Measurements from ENCODE around the gene MAPK14. TPM values are rescaled to one million over a fixed set of nuclear protein-coding genes. Genes with fewer than 3 reads are reported as not detected.

Gene MAPK14
- total and polyA plus RNA-seq, 2 donors (not counting 3 experiments of a cell fraction or from before 2014, with no cell fraction given), result 33.3 to 54.1 TPM

DNA sequence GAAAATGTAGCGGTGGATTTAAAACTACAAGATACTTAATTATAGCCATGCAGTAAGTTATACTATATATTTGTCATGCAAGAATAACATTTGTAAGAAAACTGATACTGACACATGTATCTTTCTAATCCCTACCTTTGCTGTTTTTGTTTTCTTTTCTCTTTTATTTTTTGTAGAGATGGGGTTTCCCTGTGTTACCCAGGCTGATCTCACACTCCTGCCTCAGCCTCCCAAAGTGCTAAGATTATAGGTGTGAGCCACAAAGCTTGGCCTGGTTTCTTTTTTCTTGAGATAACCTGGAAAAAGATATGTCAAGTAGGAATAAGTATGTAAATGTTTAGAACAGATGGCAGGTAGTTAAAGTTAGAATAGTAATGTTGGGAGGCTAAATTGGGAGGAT, 44.1 kb downstream of the MAPK14 start:
- ChIA-PET CTCF (interaction anchor here (1.0 kb wide), 1 partner anchor 44 kb away, joined by 3 read pairs; no protein-coding TSS in a partner anchor), POLR2A (no interaction called here)
- Histone ChIP-seq H3K9ac (replicated peaks; ENCODE audit: extremely low read depth, insufficient read depth, low read length) (no peak overlapping the region), H3K4me3 (replicated peaks in 1 of 3; ENCODE audit: insufficient read depth in 1 of 3, low read depth in 1 of 3, low read length in 3 of 3) (no peak overlapping the region), H3K36me3 (ENCODE audit: control insufficient read depth in 2 of 2, extremely low read depth in 1 of 2, insufficient read depth in 2 of 2, low read length in 2 of 2) (peaks cover 0 to 2% of the 10 kb centered on the region in 2 experiments), H3K79me2 (ENCODE audit: control insufficient read depth, insufficient read depth, low read length) (peaks cover 61% of the 10 kb centered on the region), H2AFZ (ENCODE audit: low read depth, low read length) (no peak overlapping the region), H3K4me2 (ENCODE audit: insufficient read depth, low read length) (no peak overlapping the region), H3K27me3 (ENCODE audit: control insufficient read depth in 2 of 2, insufficient read depth in 2 of 2, low read length in 2 of 2) (no peaks in the 10 kb centered on the region), H4K20me1 (replicated peaks; ENCODE audit: control insufficient read depth, extremely low read depth, insufficient read depth, low read length) (peaks cover 6% of the 10 kb centered on the region), H3K9me1 (replicated peaks; ENCODE audit: control insufficient read depth, extremely low read depth, insufficient read depth, low read length) (no peaks in the 10 kb centered on the region), H3K27ac (ENCODE audit: insufficient read depth, low read depth, low read length) (no peak overlapping the region), H3K9me3 (replicated peaks; ENCODE audit: control insufficient read depth, insufficient read depth, low read length) (no peaks in the 10 kb centered on the region), H3K4me1 (ENCODE audit: control insufficient read depth, extremely low read depth, insufficient read depth, low read length) (peaks cover 4% of the 10 kb centered on the region)
- intact Hi-C loops (cut with micrococcal nuclease) (no loop called here), dilution Hi-C loops (cut with MboI; ENCODE audit: extremely low pct_ligation_motif_present, low sequenced_read_pairs) (no loop called here)
- FAIRE-seq (no peak), DNase-seq (ENCODE audit: low read depth, low spot score) (no peak)
- BruUV-seq (replicated peaks), result no TSS peak
- TF ChIP-seq, protein P1, sequence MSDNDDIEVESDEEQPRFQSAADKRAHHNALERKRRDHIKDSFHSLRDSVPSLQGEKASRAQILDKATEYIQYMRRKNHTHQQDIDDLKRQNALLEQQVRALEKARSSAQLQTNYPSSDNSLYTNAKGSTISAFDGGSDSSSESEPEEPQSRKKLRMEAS (IDR thresholded peaks at IDR 0.05; ENCODE audit: insufficient read depth, insufficient read length), result no peak
- no peak for TF ChIP-seq POLR2A (IDR thresholded peaks at IDR 0.05; ENCODE audit: low read depth, low read length)
- no peak for TF ChIP-seq JUN (IDR thresholded peaks at IDR 0.05; ENCODE audit: borderline replicate concordance, insufficient read depth, insufficient read length, low read depth)
- TF ChIP-seq POLR2AphosphoS5 (IDR thresholded peaks at IDR 0.05; ENCODE audit: insufficient read depth, low read depth, low read length), result no peak
- TF ChIP-seq, protein P2, sequence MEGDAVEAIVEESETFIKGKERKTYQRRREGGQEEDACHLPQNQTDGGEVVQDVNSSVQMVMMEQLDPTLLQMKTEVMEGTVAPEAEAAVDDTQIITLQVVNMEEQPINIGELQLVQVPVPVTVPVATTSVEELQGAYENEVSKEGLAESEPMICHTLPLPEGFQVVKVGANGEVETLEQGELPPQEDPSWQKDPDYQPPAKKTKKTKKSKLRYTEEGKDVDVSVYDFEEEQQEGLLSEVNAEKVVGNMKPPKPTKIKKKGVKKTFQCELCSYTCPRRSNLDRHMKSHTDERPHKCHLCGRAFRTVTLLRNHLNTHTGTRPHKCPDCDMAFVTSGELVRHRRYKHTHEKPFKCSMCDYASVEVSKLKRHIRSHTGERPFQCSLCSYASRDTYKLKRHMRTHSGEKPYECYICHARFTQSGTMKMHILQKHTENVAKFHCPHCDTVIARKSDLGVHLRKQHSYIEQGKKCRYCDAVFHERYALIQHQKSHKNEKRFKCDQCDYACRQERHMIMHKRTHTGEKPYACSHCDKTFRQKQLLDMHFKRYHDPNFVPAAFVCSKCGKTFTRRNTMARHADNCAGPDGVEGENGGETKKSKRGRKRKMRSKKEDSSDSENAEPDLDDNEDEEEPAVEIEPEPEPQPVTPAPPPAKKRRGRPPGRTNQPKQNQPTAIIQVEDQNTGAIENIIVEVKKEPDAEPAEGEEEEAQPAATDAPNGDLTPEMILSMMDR (IDR thresholded peaks at IDR 0.05; ENCODE audit: extremely low read depth in 1 of 2, insufficient read depth in 1 of 2, low read depth in 1 of 2, low read length in 2 of 2), result no peak

GRCh38 chr6:36072681-36073080, 45.1 kb downstream of the MAPK14 start:
- peaks cover 4% of the 10 kb centered on the region for H3K4me1 ChIP-seq (ENCODE audit: control insufficient read depth, extremely low read depth, insufficient read depth, low read length)
- no peak for DNase-seq (ENCODE audit: low read depth, low spot score)
- CTCF ChIA-PET, result interaction anchor here (1.0 kb wide), 1 partner anchor 45 kb away, joined by 3 read pairs; no protein-coding TSS in a partner anchor
- dilution Hi-C loops (cut with MboI; ENCODE audit: extremely low pct_ligation_motif_present, low sequenced_read_pairs) (no loop called here), intact Hi-C loops (cut with micrococcal nuclease) (no loop called here)
- no peaks in the 10 kb centered on the region for H3K9me1 ChIP-seq (replicated peaks; ENCODE audit: control insufficient read depth, extremely low read depth, insufficient read depth, low read length)
- BruUV-seq (replicated peaks), result no TSS peak
- no peak overlapping the region for H3K9ac ChIP-seq (replicated peaks; ENCODE audit: extremely low read depth, insufficient read depth, low read length)
- no peak overlapping the region for H3K4me2 ChIP-seq (ENCODE audit: insufficient read depth, low read length)
- H3K79me2 ChIP-seq (ENCODE audit: control insufficient read depth, insufficient read depth, low read length), result peaks cover 54% of the 10 kb centered on the region
- peaks cover 6% of the 10 kb centered on the region for H4K20me1 ChIP-seq (replicated peaks; ENCODE audit: control insufficient read depth, extremely low read depth, insufficient read depth, low read length)
- no peak for TF ChIP-seq JUN (IDR thresholded peaks at IDR 0.05; ENCODE audit: borderline replicate concordance, insufficient read depth, insufficient read length, low read depth)
- no peak for TF ChIP-seq EZH2 (IDR thresholded peaks at IDR 0.05; ENCODE audit: borderline replicate concordance, low read depth, low read length, severe bottlenecking)
- TF ChIP-seq GATA2 (IDR thresholded peaks at IDR 0.05; ENCODE audit: insufficient read depth, insufficient read length, low read depth, low read length), result no peak
- no peak for TF ChIP-seq MYC (IDR thresholded peaks at IDR 0.05; ENCODE audit: low read depth, low read length)
- TF ChIP-seq POLR2AphosphoS5 (IDR thresholded peaks at IDR 0.05; ENCODE audit: insufficient read depth, low read depth, low read length), result no peak
- TF ChIP-seq, protein P1 (IDR thresholded peaks at IDR 0.05; ENCODE audit: insufficient read depth, insufficient read length), result no peak
- no peak for TF ChIP-seq FOS (IDR thresholded peaks at IDR 0.05; ENCODE audit: borderline replicate concordance, insufficient read depth, low read length)
- TF ChIP-seq POLR2A (IDR thresholded peaks at IDR 0.05; ENCODE audit: low read depth, low read length), result no peak
- TF ChIP-seq, protein P2 (IDR thresholded peaks at IDR 0.05; ENCODE audit: extremely low read depth in 1 of 2, insufficient read depth in 1 of 2, low read depth in 1 of 2, low read length in 2 of 2), result no peak
- no peak overlapping the region for H2AFZ ChIP-seq (ENCODE audit: low read depth, low read length)
- POLR2A ChIA-PET, result no interaction called here
- no peak overlapping the region for H3K27ac ChIP-seq (ENCODE audit: insufficient read depth, low read depth, low read length)
- no peak for FAIRE-seq
- no peaks in the 10 kb centered on the region for H3K9me3 ChIP-seq (replicated peaks; ENCODE audit: control insufficient read depth, insufficient read depth, low read length)
- peaks cover under 1 to 2% of the 10 kb centered on the region in 2 experiments for H3K36me3 ChIP-seq (ENCODE audit: control insufficient read depth in 2 of 2, extremely low read depth in 1 of 2, insufficient read depth in 2 of 2, low read length in 2 of 2)
- no peaks in the 10 kb centered on the region for H3K27me3 ChIP-seq (ENCODE audit: control insufficient read depth in 2 of 2, insufficient read depth in 2 of 2, low read length in 2 of 2)
- H3K4me3 ChIP-seq (replicated peaks in 1 of 3; ENCODE audit: insufficient read depth in 1 of 3, low read depth in 1 of 3, low read length in 3 of 3), result no peak overlapping the region
